SK-N-SH (cell line): ENCODE results near the gene TAS1R3. TPM values are rescaled to one million over a fixed set of nuclear protein-coding genes. Genes with fewer than 3 reads are reported as not detected.

Source experiments
- CTCF ChIA-PET: fragments of 300-600, 350-600 bp; formaldehyde crosslinking; extraction: SDS; loops from one replicate; lab custom pipeline; 2021; lab: Yijun Ruan, JAX
- POLR2A ChIA-PET: fragments of 350-600 bp; sonication (Branson Sonifier 250); formaldehyde crosslinking; extraction: SDS; loops from one replicate; lab custom pipeline; 2020; ENCODE audit warnings: antibody characterized with exemption, inconsistent platforms; lab: Yijun Ruan, JAX
- DNase-seq: peaks from one replicate; pipeline ENCODE4 v3.0.0; 2012
- H2AFZ ChIP-seq: fragments of 200-600 bp; sonication (generic); 2 replicates; pipeline ENCODE4 v1.8.1; 2016; ENCODE audit warnings: antibody characterized with exemption, mild to moderate bottlenecking, low read depth
- H3F3A ChIP-seq: fragments of 200-600 bp; sonication (generic); replicated peaks from 2 replicates; pipeline ENCODE3; 2016; ENCODE audit warnings: antibody characterized with exemption, mild to moderate bottlenecking; ENCODE audit not compliant: insufficient read depth
- H3K27ac ChIP-seq, 2 experiments: fragments of 200-500 bp in 1 of 2; fragments of 200-600 bp in 1 of 2; sonication (Bioruptor generic) in 1 of 2; sonication (generic), shearing (Covaris generic) in 1 of 2; 2 replicates each; pipeline versions ENCODE4 v1.5.1 to v1.6.1; 2014 to 2016; ENCODE audit warnings: low read depth in 2 of 2, inconsistent platforms in 1 of 2, low read length in 1 of 2, mild to moderate bottlenecking in 1 of 2, mixed read lengths in 1 of 2
- H3K27me3 ChIP-seq: fragments of 200-600 bp; sonication (generic), shearing (Covaris generic); 2 replicates; pipeline ENCODE4 v1.6.1; 2016; ENCODE audit warnings: mixed run types; ENCODE audit not compliant: insufficient read depth
- H3K36me3 ChIP-seq, 2 experiments: fragments of 200-500 bp in 1 of 2; fragments of 200-600 bp in 1 of 2; sonication (Bioruptor generic) in 1 of 2; sonication (generic) in 1 of 2; replicated peaks in 1 of 2; 2 replicates each; pipeline versions ENCODE3 to v1.5.1; 2014 to 2016; ENCODE audit warnings: low read length in 1 of 2, mild to moderate bottlenecking in 1 of 2; ENCODE audit not compliant: insufficient read depth in 2 of 2, control insufficient read depth in 1 of 2
- H3K4me1 ChIP-seq, 2 experiments: fragments of 200-500 bp in 1 of 2; fragments of 200-600 bp in 1 of 2; sonication (Bioruptor generic) in 1 of 2; sonication (generic), shearing (Covaris generic) in 1 of 2; 2 replicates each; pipeline versions ENCODE4 v1.5.1 to v1.6.1; 2014 to 2016; ENCODE audit warnings: low read depth in 1 of 2, low read length in 1 of 2, mixed run types in 1 of 2; ENCODE audit not compliant: insufficient read depth in 2 of 2, control insufficient read depth in 1 of 2
- H3K4me2 ChIP-seq: fragments of 200-600 bp; sonication (generic), shearing (Covaris generic); 2 replicates; pipeline ENCODE4 v1.6.1; 2017; ENCODE audit warnings: mixed run types
- H3K4me3 ChIP-seq, 2 experiments: fragments of 200-500 bp in 1 of 2; fragments of 200-600 bp in 1 of 2; sonication (Bioruptor generic) in 1 of 2; sonication (generic), shearing (Covaris generic) in 1 of 2; 2 replicates each; pipeline versions ENCODE4 v1.5.1 to v1.8.1; 2014 to 2016; ENCODE audit warnings: low read depth in 2 of 2, inconsistent platforms in 1 of 2, low read length in 1 of 2, mild to moderate bottlenecking in 1 of 2, mixed read lengths in 1 of 2, moderate library complexity in 1 of 2
- H3K79me2 ChIP-seq: fragments of 200-600 bp; sonication (generic); 2 replicates; pipeline ENCODE4 v1.8.1; 2017; ENCODE audit warnings: mild to moderate bottlenecking; ENCODE audit not compliant: insufficient read depth
- H3K9ac ChIP-seq: fragments of 200-600 bp; sonication (generic); 2 replicates; pipeline ENCODE4 v1.6.1; 2017; ENCODE audit warnings: mixed run types
- H3K9me2 ChIP-seq: fragments of 200-600 bp; sonication (generic); 2 replicates; pipeline ENCODE4 v1.6.1; 2017; ENCODE audit warnings: mixed run types
- H3K9me3 ChIP-seq: fragments of 200-600 bp; sonication (generic); 2 replicates; pipeline ENCODE4 v1.6.1; 2017; ENCODE audit warnings: mixed run types, mild to moderate bottlenecking, moderate library complexity
- H4K20me1 ChIP-seq: fragments of 200-600 bp; sonication (generic); 2 replicates; pipeline ENCODE4 v1.6.1; 2017; ENCODE audit warnings: mild to moderate bottlenecking, mixed run types; ENCODE audit not compliant: insufficient read depth
- ELF1 ChIP-seq: IDR thresholded peaks from 2 replicates; pipeline ENCODE4 v1.4.0; 2012
- EP300 ChIP-seq, 2 experiments: IDR thresholded peaks; 2 replicates each; pipeline versions ENCODE4 v1.4.0 to v1.6.1; 2012; ENCODE audit warnings: borderline replicate concordance in 1 of 2, low read depth in 1 of 2, low read length in 1 of 2
- EZH2phosphoT487 ChIP-seq: fragments of 200-600 bp; sonication (generic); IDR thresholded peaks from 2 replicates; pipeline ENCODE4 v1.6.1; 2017; ENCODE audit warnings: low read depth, mixed run types, mild to moderate bottlenecking, antibody characterized with exemption, moderate library complexity, borderline replicate concordance
- GABPA ChIP-seq: IDR thresholded peaks from 2 replicates; pipeline ENCODE4 v1.4.0; 2012; ENCODE audit warnings: low read depth, mild to moderate bottlenecking
- IRF3 ChIP-seq: fragments of 150-350 bp; IDR thresholded peaks from 2 replicates; pipeline ENCODE4 v1.6.1; 2016; ENCODE audit warnings: mild to moderate bottlenecking, low read depth, low read length
- JUND ChIP-seq: IDR thresholded peaks from 2 replicates; pipeline ENCODE4 v1.4.0; 2012
- MEF2A ChIP-seq: IDR thresholded peaks from 2 replicates; pipeline ENCODE4 v1.4.0; 2012; ENCODE audit warnings: low read depth, borderline replicate concordance
- MXI1 ChIP-seq: IDR thresholded peaks from 2 replicates; pipeline ENCODE4 v1.6.1; 2012; ENCODE audit warnings: mild to moderate bottlenecking, low read depth, low read length, improper control_type of control experiment
- RAD21 ChIP-seq: IDR thresholded peaks from 2 replicates; pipeline ENCODE4 v1.6.1; 2012; ENCODE audit warnings: mild to moderate bottlenecking, low read length
- RCOR1 ChIP-seq: fragments of 150-350 bp; IDR thresholded peaks from 2 replicates; pipeline ENCODE4 v1.6.1; 2017; ENCODE audit warnings: antibody characterized with exemption, low read length
- RXRA ChIP-seq: IDR thresholded peaks from 2 replicates; pipeline ENCODE4 v1.4.0; 2012; ENCODE audit warnings: low read depth, mild to moderate bottlenecking, borderline replicate concordance
- SMC3 ChIP-seq: IDR thresholded peaks from 2 replicates; pipeline ENCODE4 v1.6.1; 2012; ENCODE audit warnings: low read depth, low read length, improper control_type of control experiment
- TCF12 ChIP-seq: IDR thresholded peaks from 2 replicates; pipeline ENCODE4 v1.4.0; 2012
- YY1 ChIP-seq: IDR thresholded peaks from 2 replicates; pipeline ENCODE4 v1.4.0; 2012; ENCODE audit warnings: low read depth, mild to moderate bottlenecking
- ZBTB33 ChIP-seq: IDR thresholded peaks from 2 replicates; pipeline ENCODE4 v1.4.0; 2012; ENCODE audit warnings: low read depth, borderline replicate concordance
- WGBS: methylation state at CpG from one replicate; pipeline ENCODE4 v1.1.6; 2017; ENCODE audit warnings: low lambda C conversion rate; 5-methylcytosine and 5-hydroxymethylcytosine counted together
- polyA plus RNA-seq, 3 experiments: library from polyadenylated mRNA; depleted of rRNA; stranded (reverse); fragments of >200 nt; gene quantifications; 2 replicates each; pipeline ENCODE4 v1.2.3, GENCODE V29; 2012
- TF ChIP-seq, protein P1 (sequence below): IDR thresholded peaks from 2 replicates; pipeline ENCODE4; 2012
- TF ChIP-seq, protein P2 (sequence below): fragments of 150-350 bp; IDR thresholded peaks from 2 replicates; pipeline ENCODE4 v1.6.1; 2017; ENCODE audit warnings: antibody characterized with exemption, low read length, low read depth, borderline replicate concordance
- TF ChIP-seq, protein P3 (sequence below): fragments of 200-600 bp; sonication (generic); IDR thresholded peaks from 2 replicates; pipeline ENCODE4 v1.6.1; 2017; ENCODE audit warnings: antibody characterized with exemption, mild to moderate bottlenecking, moderate library complexity
- TF ChIP-seq, protein P4 (sequence below): IDR thresholded peaks from 2 replicates; pipeline ENCODE4 v1.4.0; 2012; ENCODE audit warnings: low read depth

Gene TAS1R3
- polyA plus RNA-seq, 1 of the 3 experiments (the other 2 are of a cell fraction), result 0.08 TPM

- H3K27ac ChIP-seq, result no peak overlapping the region
- H3K4me1 ChIP-seq, result peaks cover 0 to 26% of the 10 kb centered on the region in 2 experiments; a peak in 1 of 4 replicates
- H3K9me2 ChIP-seq, result no peaks in the 10 kb centered on the region
- peaks cover 5% of the 10 kb centered on the region for H3F3A ChIP-seq
- no peaks in the 10 kb centered on the region for H3K9me3 ChIP-seq
- no peak overlapping the region for H3K9ac ChIP-seq
- no peak overlapping the region for H3K4me2 ChIP-seq
- POLR2A ChIA-PET, result no interaction called here
- H3K79me2 ChIP-seq, result peaks cover 23% of the 10 kb centered on the region
- DNase-seq, result no peak
- CTCF ChIA-PET, result interaction anchor here (0.7 to 1.9 kb wide), 5 partner anchors 14 to 1190 kb away, joined by 3 to 7 read pairs (median 3); no protein-coding TSS in a partner anchor
- peaks cover 0 to 14% of the 10 kb centered on the region in 2 experiments for H3K36me3 ChIP-seq
- no peak overlapping the region for H2AFZ ChIP-seq
- 89% methylated on average over 49 of the region's 58 CpGs for WGBS
- H4K20me1 ChIP-seq, result no peaks in the 10 kb centered on the region
- TF ChIP-seq RCOR1 (no peak), YY1 (no peak), EP300 (IDR thresholded peaks at IDR 0.05; ENCODE audit: borderline replicate concordance in 1 of 2, low read depth in 1 of 2, low read length in 1 of 2) (no peak), MXI1 (no peak), GABPA (no peak), RAD21 (no peak), JUND (no peak), ELF1 (no peak), RXRA (no peak), EZH2phosphoT487 (no peak), MEF2A (no peak), SMC3 (no peak), IRF3 (no peak), ZBTB33 (no peak), TCF12 (no peak)
- TF ChIP-seq, protein P1, sequence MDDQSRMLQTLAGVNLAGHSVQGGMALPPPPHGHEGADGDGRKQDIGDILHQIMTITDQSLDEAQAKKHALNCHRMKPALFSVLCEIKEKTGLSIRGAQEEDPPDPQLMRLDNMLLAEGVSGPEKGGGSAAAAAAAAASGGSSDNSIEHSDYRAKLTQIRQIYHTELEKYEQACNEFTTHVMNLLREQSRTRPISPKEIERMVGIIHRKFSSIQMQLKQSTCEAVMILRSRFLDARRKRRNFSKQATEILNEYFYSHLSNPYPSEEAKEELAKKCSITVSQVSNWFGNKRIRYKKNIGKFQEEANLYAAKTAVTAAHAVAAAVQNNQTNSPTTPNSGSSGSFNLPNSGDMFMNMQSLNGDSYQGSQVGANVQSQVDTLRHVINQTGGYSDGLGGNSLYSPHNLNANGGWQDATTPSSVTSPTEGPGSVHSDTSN, result no peak
- TF ChIP-seq, protein P2, sequence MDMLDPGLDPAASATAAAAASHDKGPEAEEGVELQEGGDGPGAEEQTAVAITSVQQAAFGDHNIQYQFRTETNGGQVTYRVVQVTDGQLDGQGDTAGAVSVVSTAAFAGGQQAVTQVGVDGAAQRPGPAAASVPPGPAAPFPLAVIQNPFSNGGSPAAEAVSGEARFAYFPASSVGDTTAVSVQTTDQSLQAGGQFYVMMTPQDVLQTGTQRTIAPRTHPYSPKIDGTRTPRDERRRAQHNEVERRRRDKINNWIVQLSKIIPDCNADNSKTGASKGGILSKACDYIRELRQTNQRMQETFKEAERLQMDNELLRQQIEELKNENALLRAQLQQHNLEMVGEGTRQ, result no peak
- TF ChIP-seq, protein P3, sequence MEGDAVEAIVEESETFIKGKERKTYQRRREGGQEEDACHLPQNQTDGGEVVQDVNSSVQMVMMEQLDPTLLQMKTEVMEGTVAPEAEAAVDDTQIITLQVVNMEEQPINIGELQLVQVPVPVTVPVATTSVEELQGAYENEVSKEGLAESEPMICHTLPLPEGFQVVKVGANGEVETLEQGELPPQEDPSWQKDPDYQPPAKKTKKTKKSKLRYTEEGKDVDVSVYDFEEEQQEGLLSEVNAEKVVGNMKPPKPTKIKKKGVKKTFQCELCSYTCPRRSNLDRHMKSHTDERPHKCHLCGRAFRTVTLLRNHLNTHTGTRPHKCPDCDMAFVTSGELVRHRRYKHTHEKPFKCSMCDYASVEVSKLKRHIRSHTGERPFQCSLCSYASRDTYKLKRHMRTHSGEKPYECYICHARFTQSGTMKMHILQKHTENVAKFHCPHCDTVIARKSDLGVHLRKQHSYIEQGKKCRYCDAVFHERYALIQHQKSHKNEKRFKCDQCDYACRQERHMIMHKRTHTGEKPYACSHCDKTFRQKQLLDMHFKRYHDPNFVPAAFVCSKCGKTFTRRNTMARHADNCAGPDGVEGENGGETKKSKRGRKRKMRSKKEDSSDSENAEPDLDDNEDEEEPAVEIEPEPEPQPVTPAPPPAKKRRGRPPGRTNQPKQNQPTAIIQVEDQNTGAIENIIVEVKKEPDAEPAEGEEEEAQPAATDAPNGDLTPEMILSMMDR, result no peak
- TF ChIP-seq, protein P4, sequence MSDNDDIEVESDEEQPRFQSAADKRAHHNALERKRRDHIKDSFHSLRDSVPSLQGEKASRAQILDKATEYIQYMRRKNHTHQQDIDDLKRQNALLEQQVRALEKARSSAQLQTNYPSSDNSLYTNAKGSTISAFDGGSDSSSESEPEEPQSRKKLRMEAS, result no peak
- TF ChIP-seq, all 33 proteins: peak for 0
- no peak overlapping the region for H3K4me3 ChIP-seq
- no peaks in the 10 kb centered on the region for H3K27me3 ChIP-seq
Measured at GRCh38 chr1:1329304-1330210, 1.5 kb upstream of the TAS1R3 start.
